Tibial nerve (tissue), 3 donors: ENCODE results near the gene TCF12.

ENCODE experiments used
- POLR2A ChIP-seq, 2 donors: fragments of 450-650 bp; IDR thresholded peaks; one replicate each; pipeline ENCODE4 v1.6.1; 2017; ENCODE audit warnings: antibody characterized with exemption in 2 of 2, mild to moderate bottlenecking in 2 of 2, moderate library complexity in 2 of 2
- TF ChIP-seq, protein P1 (sequence below), 5 experiments: fragments of 200-600 bp in 3 of 5; fragments of 450-650 bp in 2 of 5; sonication (generic) in 3 of 5; IDR thresholded peaks; one replicate each; pipeline ENCODE4 v1.5.1; 2016 to 2019; ENCODE audit warnings: antibody characterized with exemption in 5 of 5, mild to moderate bottlenecking in 3 of 5, moderate library complexity in 2 of 5

DNA sequence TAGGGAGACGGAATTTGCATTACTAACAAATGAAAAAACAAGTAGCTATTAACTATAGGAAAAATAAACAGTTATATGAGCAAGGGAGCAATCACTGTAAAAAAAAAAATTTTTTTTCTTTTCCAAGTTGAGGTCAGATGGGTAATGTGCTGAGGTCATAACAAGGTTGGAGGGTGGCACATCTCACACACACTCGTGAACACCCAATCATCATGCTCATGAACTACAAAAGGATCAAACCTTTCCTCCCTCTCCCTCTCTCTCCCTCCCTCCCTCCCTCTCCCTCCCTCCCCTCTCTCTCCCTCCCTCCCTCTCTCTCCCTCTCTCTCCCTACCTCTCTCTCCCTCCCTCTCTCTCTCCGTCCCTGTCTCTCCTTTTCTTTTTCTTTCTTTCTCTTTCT, 360.0 kb downstream of the TCF12 start:
- no peak for TF ChIP-seq POLR2A (IDR thresholded peaks at IDR 0.05)
- TF ChIP-seq, protein P1, sequence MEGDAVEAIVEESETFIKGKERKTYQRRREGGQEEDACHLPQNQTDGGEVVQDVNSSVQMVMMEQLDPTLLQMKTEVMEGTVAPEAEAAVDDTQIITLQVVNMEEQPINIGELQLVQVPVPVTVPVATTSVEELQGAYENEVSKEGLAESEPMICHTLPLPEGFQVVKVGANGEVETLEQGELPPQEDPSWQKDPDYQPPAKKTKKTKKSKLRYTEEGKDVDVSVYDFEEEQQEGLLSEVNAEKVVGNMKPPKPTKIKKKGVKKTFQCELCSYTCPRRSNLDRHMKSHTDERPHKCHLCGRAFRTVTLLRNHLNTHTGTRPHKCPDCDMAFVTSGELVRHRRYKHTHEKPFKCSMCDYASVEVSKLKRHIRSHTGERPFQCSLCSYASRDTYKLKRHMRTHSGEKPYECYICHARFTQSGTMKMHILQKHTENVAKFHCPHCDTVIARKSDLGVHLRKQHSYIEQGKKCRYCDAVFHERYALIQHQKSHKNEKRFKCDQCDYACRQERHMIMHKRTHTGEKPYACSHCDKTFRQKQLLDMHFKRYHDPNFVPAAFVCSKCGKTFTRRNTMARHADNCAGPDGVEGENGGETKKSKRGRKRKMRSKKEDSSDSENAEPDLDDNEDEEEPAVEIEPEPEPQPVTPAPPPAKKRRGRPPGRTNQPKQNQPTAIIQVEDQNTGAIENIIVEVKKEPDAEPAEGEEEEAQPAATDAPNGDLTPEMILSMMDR (IDR thresholded peaks at IDR 0.05): no peak
